LNCaP clone FGC (cell line): ENCODE data around the gene WDR4.

ENCODE experiments used
- DNase-seq: peaks from one replicate; pipeline ENCODE4 v3.0.0-alpha.2; 2011; ENCODE audit warnings: low read depth
- H3K4me3 ChIP-seq: 2 replicates; pipeline ENCODE4 v1.5.1; 2011; ENCODE audit warnings: mild to moderate bottlenecking, low read depth, low read length, control low read depth
- CTCF ChIP-seq: IDR thresholded peaks from 2 replicates; pipeline ENCODE4 v1.5.1; 2012; ENCODE audit warnings: mild to moderate bottlenecking; ENCODE audit not compliant: control insufficient read depth, insufficient read depth; ENCODE audit errors: extremely low read depth

The WDR4 gene

DNA sequence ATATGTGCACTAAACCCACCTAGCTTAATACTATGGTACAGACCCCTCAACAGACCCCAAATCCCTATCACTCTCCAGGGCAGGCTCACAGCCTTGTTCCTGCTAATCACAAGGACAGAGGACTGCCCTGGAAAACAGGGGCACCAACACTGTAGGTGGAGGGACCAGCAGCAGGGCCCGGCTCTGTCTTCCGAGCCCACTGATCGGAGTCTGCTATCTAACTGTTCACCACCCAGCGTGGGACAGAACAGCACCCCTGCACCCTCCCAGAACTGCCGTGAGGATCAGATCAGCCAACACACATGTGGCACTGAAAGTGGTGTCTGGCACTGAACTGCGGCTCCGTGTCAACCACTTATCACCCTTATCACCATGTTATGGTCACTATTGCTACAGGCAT lies 6.2 kb downstream of the WDR4 start:
- no peak for TF ChIP-seq CTCF
- no peak for DNase-seq

GRCh38 chr21:42868196-42868595 lies 11.1 kb downstream of the WDR4 start:
- no peak overlapping the region for H3K4me3 ChIP-seq
- DNase-seq = no peak
- no peak for TF ChIP-seq CTCF

More for the DNA sequence above, 6.2 kb downstream of the WDR4 start:
- H3K4me3 ChIP-seq = no peak overlapping the region

DNA sequence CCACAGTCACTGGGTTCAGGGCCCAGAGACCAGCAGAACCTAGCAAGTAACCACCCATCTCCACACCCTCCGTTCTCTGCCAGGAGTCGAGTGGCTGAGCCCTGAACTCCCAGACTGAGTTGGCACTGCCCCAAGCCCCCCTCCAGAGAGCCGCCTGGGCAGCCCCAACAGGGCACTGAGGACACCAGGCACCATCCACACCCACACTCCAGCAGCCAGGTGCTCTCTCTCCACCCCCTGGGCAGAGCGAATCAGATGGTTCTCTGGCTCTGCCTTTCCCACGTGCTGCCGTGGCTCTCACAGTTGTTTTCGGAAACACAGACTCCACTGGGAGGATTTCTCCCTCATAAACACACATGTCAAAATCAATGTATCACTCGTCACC lies 13.6 kb downstream of the WDR4 start:
- no peak for DNase-seq
- no peak for TF ChIP-seq CTCF
- H3K4me3 ChIP-seq = no peak overlapping the region

DNA sequence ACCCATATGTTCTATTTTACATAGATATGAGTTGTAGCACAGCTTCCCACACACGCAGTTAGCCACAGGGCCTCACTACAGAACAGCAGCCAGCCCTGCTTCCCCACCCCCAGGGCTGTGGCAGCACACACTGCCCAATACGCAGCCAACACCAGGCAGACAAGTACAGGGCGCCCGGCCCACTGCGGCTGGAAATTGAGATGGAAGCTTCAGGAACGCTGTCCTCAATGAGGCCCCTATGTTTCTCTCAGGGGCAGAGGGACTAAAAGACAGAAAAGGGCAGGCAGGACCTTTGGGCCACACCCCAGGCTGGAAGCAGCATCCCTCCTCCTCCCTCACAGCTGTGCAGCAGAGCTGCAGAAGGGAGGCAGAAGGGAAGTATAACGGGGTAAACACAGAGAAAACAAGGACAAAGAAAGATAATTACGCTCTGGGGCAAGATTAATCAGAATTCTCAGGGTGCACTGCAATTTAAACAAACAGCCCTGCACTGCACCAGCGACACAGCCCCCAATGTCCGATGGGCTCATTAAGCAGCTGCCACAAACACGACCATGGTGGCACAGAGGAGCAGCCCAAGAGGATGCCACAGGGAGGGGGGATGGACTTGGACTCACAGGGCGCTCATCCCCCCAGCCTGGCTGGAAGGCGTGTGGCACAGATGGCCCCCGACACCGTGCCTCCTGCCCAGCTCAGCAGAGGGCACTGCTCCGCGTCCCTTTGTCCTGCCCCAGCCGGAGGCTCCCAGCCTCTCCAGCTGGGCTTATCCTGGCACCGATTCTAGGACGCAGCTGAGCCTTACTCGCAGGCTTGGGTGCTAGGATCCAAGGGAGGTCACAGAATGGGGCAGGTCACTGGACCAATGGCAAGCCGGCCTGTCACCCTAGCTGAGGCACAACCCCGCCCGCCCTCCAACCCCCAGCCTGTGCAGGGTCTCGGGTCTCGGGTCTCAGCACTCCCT lies 14.2 kb downstream of the WDR4 start:
- no peak for DNase-seq
- no peak overlapping the region for H3K4me3 ChIP-seq
- TF ChIP-seq CTCF = no peak

DNA sequence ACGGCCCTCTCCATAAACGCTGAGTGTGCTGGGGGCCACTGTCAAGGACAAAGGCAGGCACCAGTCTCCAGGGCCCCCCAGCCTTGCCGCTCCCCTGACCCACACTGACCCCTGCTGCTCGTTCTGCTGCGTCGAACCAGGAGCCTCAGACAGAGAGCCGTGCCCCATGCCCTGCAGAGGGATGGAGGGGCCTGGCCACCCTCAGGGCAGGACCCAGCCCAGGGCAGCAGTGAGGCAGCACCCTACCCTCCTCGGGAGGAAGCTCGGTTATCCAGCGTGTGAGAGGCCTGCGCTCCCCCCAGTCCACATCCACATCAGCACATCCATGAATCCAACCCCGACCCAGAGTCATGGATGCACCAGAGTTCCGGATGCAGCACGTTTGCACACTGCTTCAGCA lies 15.1 kb downstream of the WDR4 start:
- TF ChIP-seq CTCF = no peak; the same call in 1 of the 2 replicates
- H3K4me3 ChIP-seq = no peak overlapping the region
- DNase-seq = no peak

- no peak for TF ChIP-seq CTCF
- no peak for DNase-seq
- H3K4me3 ChIP-seq = no peak overlapping the region
Measured at GRCh38 chr21:42863504-42863870, 15.9 kb downstream of the WDR4 start.
